ENCODE data around the gene CFAP100.
A peak's percentile ranks its signal among the peaks of the same experiment; 100 is the strongest.

The CFAP100 gene

GRCh38 chr3:126357295-126358037, 37.2 kb upstream of the CFAP100 start, which contains the start of gene KLF15:
Gene KLF15, minus strand, starts transcription at chr3:126357408. Its CDS starts 4,486 bp downstream, at chr3:126352922.
- DNase-seq, result peak; percentile 65

- no peak for DNase-seq
Observed at GRCh38 chr3:126358038-126358815, 36.5 kb upstream of the CFAP100 start.

GRCh38 chr3:126358816-126359181, 35.9 kb upstream of the CFAP100 start:
- DNase-seq, result no peak

- no peak for DNase-seq
Observed at GRCh38 chr3:126360046-126360713, 34.5 kb upstream of the CFAP100 start.

GRCh38 chr3:126360714-126361060, 34.0 kb upstream of the CFAP100 start:
- DNase-seq, result no peak

- no peak for DNase-seq
Observed at GRCh38 chr3:126361211-126361610, 33.5 kb upstream of the CFAP100 start.

- DNase-seq, result no peak
Observed at GRCh38 chr3:126364130-126364695, 30.5 kb upstream of the CFAP100 start.

GRCh38 chr3:126364731-126365301, 29.9 kb upstream of the CFAP100 start:
- no peak for DNase-seq

GRCh38 chr3:126365351-126366277, 29.1 kb upstream of the CFAP100 start:
- DNase-seq, result no peak

GRCh38 chr3:126367316-126367805, 27.3 kb upstream of the CFAP100 start:
- no peak for DNase-seq

GRCh38 chr3:126369490-126369889, 25.2 kb upstream of the CFAP100 start:
- no peak for DNase-seq

GRCh38 chr3:126370055-126370454, 24.7 kb upstream of the CFAP100 start:
- DNase-seq, result no peak

GRCh38 chr3:126370606-126371005, 24.1 kb upstream of the CFAP100 start:
- DNase-seq, result no peak

GRCh38 chr3:126371096-126371705, 23.5 kb upstream of the CFAP100 start:
- no peak for DNase-seq

- DNase-seq, result no peak
Observed at GRCh38 chr3:126372413-126373145, 22.1 kb upstream of the CFAP100 start.

GRCh38 chr3:126373146-126373613, 21.5 kb upstream of the CFAP100 start:
- DNase-seq, result no peak

- no peak for DNase-seq
Observed at GRCh38 chr3:126373682-126374601, 20.8 kb upstream of the CFAP100 start.

GRCh38 chr3:126375835-126376331, 18.8 kb upstream of the CFAP100 start:
- DNase-seq, result no peak

GRCh38 chr3:126376444-126376843, 18.3 kb upstream of the CFAP100 start:
- no peak for DNase-seq

Measured in activated T-cell treated with anti-CD3 and anti-CD28 coated beads for 4 hours (primary cell).